ENCODE measurements around the gene APBB2. TPM values are rescaled to one million over a fixed set of nuclear protein-coding genes. Genes with fewer than 3 reads are reported as not detected.
A peak's percentile ranks its signal among the peaks of the same experiment; 100 is the strongest.

Gene APBB2
- total and polyA plus RNA-seq, 2 of the 4 experiments (the other 2 are of a cell fraction) = 47.9 to 75.5 TPM

DNA sequence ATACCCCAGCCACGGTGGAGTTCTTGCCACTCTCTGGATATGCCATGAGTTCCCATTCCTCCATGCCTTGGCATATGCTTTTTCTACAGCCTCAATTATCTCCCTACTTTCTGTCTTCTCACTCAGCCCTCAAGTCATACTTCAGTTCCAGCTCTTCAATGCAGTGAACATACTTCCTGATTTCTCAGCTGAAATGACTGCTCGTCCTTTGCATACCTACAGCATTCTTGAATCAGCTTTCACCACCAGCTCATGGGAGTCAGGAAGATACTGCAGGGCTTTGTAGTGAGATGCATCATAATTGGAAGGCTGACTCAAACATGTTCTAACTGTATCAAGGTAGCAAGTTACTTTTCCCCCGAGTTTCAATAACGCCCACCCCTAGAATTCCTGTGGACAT, 118.4 kb downstream of the APBB2 start:
- Histone ChIP-seq H2BK15ac (ENCODE audit: low read depth, low read length) (no peak overlapping the region), H2AK9ac (replicated peaks; ENCODE audit: low read depth, low read length, poor library complexity) (peak overlapping the region; percentile 77), H4K91ac (ENCODE audit: insufficient read depth, low read depth, low read length) (no peak overlapping the region), H3K4me3 (ENCODE audit: insufficient read depth, low read depth, low read length) (no peak overlapping the region), H4K20me1 (ENCODE audit: insufficient read depth, low read length) (no peaks in the 10 kb centered on the region; the same call in 1 of the 2 replicates), H2BK120ac (ENCODE audit: low read depth, low read length) (no peak overlapping the region), H4K5ac (ENCODE audit: low read depth, low read length) (no peak overlapping the region), H3K23ac (ENCODE audit: low read depth, low read length) (peak overlapping the region; percentile 3; the same call in 1 of the 2 replicates), H3K4ac (ENCODE audit: low read depth, low read length) (peak overlapping the region; percentile 28), H3K27me3 (ENCODE audit: control insufficient read depth, insufficient read depth, low read length) (no peaks in the 10 kb centered on the region), H3K9me1 (ENCODE audit: insufficient read depth, low read length) (peaks cover 6% of the 10 kb centered on the region), H2BK5ac (ENCODE audit: low read depth, low read length, poor library complexity, severe bottlenecking) (peak overlapping the region; percentile 46), H3K18ac (ENCODE audit: low read depth, low read length) (no peak overlapping the region), H4K8ac (ENCODE audit: low read depth in 2 of 2, low read length in 2 of 2) (peak overlapping the region in 1 of 2 experiments; percentile 62; a peak in 2 of 4 replicates), H3K79me1 (ENCODE audit: low read depth in 1 of 2, low read length in 2 of 2) (peaks cover 11 to 12% of the 10 kb centered on the region in 2 experiments), H3K9ac (ENCODE audit: low read depth, low read length) (no peak overlapping the region), H2BK20ac (ENCODE audit: low read depth, low read length) (no peak overlapping the region; the same call in 1 of the 2 replicates), H3K56ac (ENCODE audit: extremely low read depth, insufficient read depth, low read length) (no peak overlapping the region), H2AK5ac (ENCODE audit: low read depth, low read length) (no peak overlapping the region), H3K36me3 (ENCODE audit: control insufficient read depth, insufficient read depth, low read length) (no peaks in the 10 kb centered on the region), H3K14ac (replicated peaks; ENCODE audit: low read depth, low read length) (0 out of 2 replicates have a peak overlapping the region, but pooled peaks have one; percentile 55), H3K27ac (ENCODE audit: insufficient read depth, low read length) (no peak overlapping the region), H3K4me1 (ENCODE audit: control insufficient read depth, insufficient read depth, low read length) (peaks cover 5% of the 10 kb centered on the region; the same call in 1 of the 2 replicates), H3K4me2 (ENCODE audit: low read depth, low read length) (no peak overlapping the region), H2AFZ (replicated peaks; ENCODE audit: low read length, poor library complexity) (peak overlapping the region; percentile 57), H3K9me3 (ENCODE audit: control insufficient read depth, insufficient read depth, low read length) (no peaks in the 10 kb centered on the region)
- intact Hi-C loops (cut with micrococcal nuclease) = no loop called here
- ChIA-PET CTCF (no interaction called here), POLR2A (ENCODE audit: unreplicated experiment) (no interaction called here)
- in situ Hi-C loops (cut with MboI; ENCODE audit: low sequenced_read_pairs) = no loop called here
- 86% methylated on average over 1 of the region's 4 CpGs; no CpG with 5 or more reads in 1 of the 2 experiments for WGBS, 2 experiments (ENCODE audit: extremely low coverage in 2 of 2, insufficient read length in 1 of 2)
- DNase-seq (peak; percentile 87), ATAC-seq (ENCODE audit: low read depth) (peak; percentile 82)
- TF ChIP-seq RAD21 (IDR thresholded peaks at IDR 0.05; ENCODE audit: low read length) = 0 out of 2 replicates have a peak, but pooled peaks have one; percentile 7
- TF ChIP-seq MAZ (IDR thresholded peaks at IDR 0.05; ENCODE audit: borderline replicate concordance, low read depth, low read length) = no peak
- no peak for TF ChIP-seq BHLHE40 (IDR thresholded peaks at IDR 0.05; ENCODE audit: low read depth, low read length)
- TF ChIP-seq FOS (IDR thresholded peaks at IDR 0.05; ENCODE audit: low read depth, low read length) = no peak
- TF ChIP-seq NFE2L2 (IDR thresholded peaks at IDR 0.05; ENCODE audit: low read depth, low read length) = no peak
- no TSS peak for BruUV-seq (replicated peaks)
- dilution Hi-C loops (cut with HindIII; ENCODE audit: low sequenced_read_pairs, unreplicated experiment) = no loop called here

Data from IMR-90 (cell line).